H1 (cell line): ENCODE measurements around the gene HES7. TPM values are rescaled to one million over a fixed set of nuclear protein-coding genes. Genes with fewer than 3 reads are reported as not detected.
A peak's percentile ranks its signal among the peaks of the same experiment; 100 is the strongest.

ENCODE experiments used
- BRCA1 ChIP-seq: IDR thresholded peaks from 2 replicates; pipeline ENCODE4 v1.6.1; 2012; ENCODE audit warnings: low read depth, low read length, improper control_type of control experiment
- CHD2 ChIP-seq: IDR thresholded peaks from 2 replicates; pipeline ENCODE4 v1.6.1; 2012; ENCODE audit warnings: low read length, improper control_type of control experiment
- GABPA ChIP-seq: IDR thresholded peaks from 2 replicates; pipeline ENCODE4 v1.6.1; 2011; ENCODE audit warnings: mild to moderate bottlenecking, low read length, moderate library complexity, borderline replicate concordance; ENCODE audit not compliant: insufficient read depth
- JUN ChIP-seq: IDR thresholded peaks from 2 replicates; pipeline ENCODE4 v1.6.1; 2011; ENCODE audit warnings: low read depth, mild to moderate bottlenecking, improper control_type of control experiment, low read length
- RFX5 ChIP-seq: IDR thresholded peaks from 2 replicates; pipeline ENCODE4 v1.6.1; 2011; ENCODE audit warnings: low read depth, low read length, improper control_type of control experiment, borderline replicate concordance
- SAP30 ChIP-seq: fragments of 300-600 bp; sonication (generic); IDR thresholded peaks from 2 replicates; pipeline ENCODE4 v1.7.1; 2012; ENCODE audit warnings: low read length, moderate library complexity, mild to moderate bottlenecking, inconsistent platforms; ENCODE audit not compliant: insufficient read depth, insufficient replicate concordance
- SIRT6 ChIP-seq: IDR thresholded peaks from one replicate; pipeline ENCODE4 v1.7.1; 2012; ENCODE audit warnings: low read length, inconsistent platforms
- SP4 ChIP-seq: IDR thresholded peaks from 2 replicates; pipeline ENCODE4 v1.6.1; 2012; ENCODE audit warnings: low read length, inconsistent platforms
- ZNF274 ChIP-seq: IDR thresholded peaks from 2 replicates; pipeline ENCODE4 v1.7.0; 2012; ENCODE audit warnings: low read length, borderline replicate concordance; ENCODE audit errors: extremely low read depth
- polyA plus RNA-seq, 7 experiments: library from polyadenylated mRNA; depleted of rRNA in 3 of 7; stranded (reverse) in 5 of 7; unstranded in 2 of 7; fragments of >200 nt in 5 of 7; fragments of 200-250 nt in 2 of 7; gene quantifications; 1 replicate in 5 of 7; 2 replicates in 1 of 7; 4 replicates in 1 of 7; pipeline versions ENCODE4 v1.2.1 to v1.2.3, GENCODE V29; 2011 to 2013; ENCODE audit warnings: missing spikeins in 2 of 7, mixed read lengths in 2 of 7
- total RNA-seq: library from RNA; stranded (reverse); fragmentation: NEBNext Ultra II Directional; extraction: Animal tissue kit (Norgen Biotek cat#: 25700); gene quantifications from 2 replicates; pipeline ENCODE4 v1.2.1, GENCODE V29; 2021
- TF ChIP-seq, protein P1 (sequence below): IDR thresholded peaks from 2 replicates; pipeline ENCODE4 v1.6.1; 2011; ENCODE audit warnings: low read depth, mild to moderate bottlenecking, low read length; ENCODE audit not compliant: insufficient read depth
- TF ChIP-seq, protein P2 (sequence below), 3 experiments: IDR thresholded peaks; 1 replicate in 2 of 3; 2 replicates in 1 of 3; pipeline versions ENCODE4 v1.5.1 to v1.6.1; 2011; ENCODE audit warnings: low read length in 3 of 3, mild to moderate bottlenecking in 3 of 3, inconsistent platforms in 2 of 3, low read depth in 1 of 3, moderate library complexity in 1 of 3; ENCODE audit not compliant: insufficient read depth in 1 of 3; ENCODE audit errors: control extremely low read depth in 1 of 3

The HES7 gene
- total and polyA plus RNA-seq, 2 of the 8 experiments (the other 6 are each of a cell fraction or from before 2014, with no cell fraction given): 0.20 to 0.32 TPM

GRCh38 chr17:8121681-8122421 is 2.1 kb downstream of the HES7 start (continued):
- TF ChIP-seq SP4 (no peak), BRCA1 (no peak), RFX5 (no peak), SIRT6 (no peak), CHD2 (no peak), ZNF274 (no peak), JUN (no peak), SAP30 (no peak), GABPA (peak; percentile 55; the same call in 1 of the 2 replicates)
- TF ChIP-seq, protein P1, sequence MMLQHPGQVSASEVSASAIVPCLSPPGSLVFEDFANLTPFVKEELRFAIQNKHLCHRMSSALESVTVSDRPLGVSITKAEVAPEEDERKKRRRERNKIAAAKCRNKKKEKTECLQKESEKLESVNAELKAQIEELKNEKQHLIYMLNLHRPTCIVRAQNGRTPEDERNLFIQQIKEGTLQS: no peak
- TF ChIP-seq, protein P2, sequence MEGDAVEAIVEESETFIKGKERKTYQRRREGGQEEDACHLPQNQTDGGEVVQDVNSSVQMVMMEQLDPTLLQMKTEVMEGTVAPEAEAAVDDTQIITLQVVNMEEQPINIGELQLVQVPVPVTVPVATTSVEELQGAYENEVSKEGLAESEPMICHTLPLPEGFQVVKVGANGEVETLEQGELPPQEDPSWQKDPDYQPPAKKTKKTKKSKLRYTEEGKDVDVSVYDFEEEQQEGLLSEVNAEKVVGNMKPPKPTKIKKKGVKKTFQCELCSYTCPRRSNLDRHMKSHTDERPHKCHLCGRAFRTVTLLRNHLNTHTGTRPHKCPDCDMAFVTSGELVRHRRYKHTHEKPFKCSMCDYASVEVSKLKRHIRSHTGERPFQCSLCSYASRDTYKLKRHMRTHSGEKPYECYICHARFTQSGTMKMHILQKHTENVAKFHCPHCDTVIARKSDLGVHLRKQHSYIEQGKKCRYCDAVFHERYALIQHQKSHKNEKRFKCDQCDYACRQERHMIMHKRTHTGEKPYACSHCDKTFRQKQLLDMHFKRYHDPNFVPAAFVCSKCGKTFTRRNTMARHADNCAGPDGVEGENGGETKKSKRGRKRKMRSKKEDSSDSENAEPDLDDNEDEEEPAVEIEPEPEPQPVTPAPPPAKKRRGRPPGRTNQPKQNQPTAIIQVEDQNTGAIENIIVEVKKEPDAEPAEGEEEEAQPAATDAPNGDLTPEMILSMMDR (IDR thresholded peaks at IDR 0.05; ENCODE audit: control extremely low read depth in 1 of 3, insufficient read depth in 1 of 3, low read depth in 1 of 3, low read length in 3 of 3): peak; percentile 71 to 87 (median 84)
